WTC11 (cell line): Measurements from ENCODE around the gene HDAC9.

Experiments
- CBFB ChIP-seq: sonication (generic); formaldehyde crosslinking; IDR thresholded peaks from 2 replicates; pipeline ENCODE4 v1.8.1; 2022; ENCODE audit warnings: mild to moderate bottlenecking, low read depth, missing genetic modification reagents
- CTCF ChIP-seq: fragments of 200-600 bp; IDR thresholded peaks from 2 replicates; pipeline ENCODE4 v1.8.0; 2022; ENCODE audit warnings: antibody characterized with exemption
- E2F5 ChIP-seq: sonication (generic); formaldehyde crosslinking; IDR thresholded peaks from 2 replicates; pipeline ENCODE4 v1.8.1; 2022; ENCODE audit warnings: mild to moderate bottlenecking, moderate library complexity, missing genetic modification reagents
- FOXK1 ChIP-seq: sonication (generic); formaldehyde crosslinking; IDR thresholded peaks from 2 replicates; pipeline ENCODE4 v1.8.0; 2022; ENCODE audit warnings: mild to moderate bottlenecking, moderate library complexity, missing genetic modification reagents
- HMGXB4 ChIP-seq: sonication (generic); formaldehyde crosslinking; IDR thresholded peaks from 2 replicates; pipeline ENCODE4 v1.8.1; 2023; ENCODE audit warnings: mild to moderate bottlenecking, moderate library complexity, missing genetic modification reagents
- IRF2 ChIP-seq: sonication (generic); formaldehyde crosslinking; IDR thresholded peaks from 2 replicates; pipeline ENCODE4 v1.8.0; 2022; ENCODE audit warnings: low read depth, missing genetic modification reagents, borderline replicate concordance
- MAX ChIP-seq: sonication (generic); formaldehyde crosslinking; IDR thresholded peaks from 2 replicates; pipeline ENCODE4 v1.8.0; 2022; ENCODE audit warnings: mild to moderate bottlenecking, missing genetic modification reagents
- NR2C2 ChIP-seq: sonication (generic); formaldehyde crosslinking; IDR thresholded peaks from 2 replicates; pipeline ENCODE4 v1.8.0; 2022; ENCODE audit warnings: mild to moderate bottlenecking, missing genetic modification reagents
- TEAD4 ChIP-seq: sonication (generic); formaldehyde crosslinking; IDR thresholded peaks from 2 replicates; pipeline ENCODE4 v1.8.0; 2022; ENCODE audit warnings: mild to moderate bottlenecking, missing genetic modification reagents
- USF2 ChIP-seq: sonication (generic); formaldehyde crosslinking; IDR thresholded peaks from 2 replicates; pipeline ENCODE4 v1.8.1; 2023; ENCODE audit warnings: mild to moderate bottlenecking, missing genetic modification reagents, moderate library complexity
- ZNF219 ChIP-seq: sonication (generic); formaldehyde crosslinking; IDR thresholded peaks from 2 replicates; pipeline ENCODE4 v1.8.0; 2023; ENCODE audit warnings: missing genetic modification reagents, mild to moderate bottlenecking, borderline replicate concordance
- ZNF263 ChIP-seq: sonication (generic); formaldehyde crosslinking; IDR thresholded peaks from 2 replicates; pipeline ENCODE4 v1.8.1; 2022; ENCODE audit warnings: low read depth, mild to moderate bottlenecking, moderate library complexity, missing genetic modification reagents
- TF ChIP-seq, protein P1 (sequence below): sonication (generic); formaldehyde crosslinking; IDR thresholded peaks from 2 replicates; pipeline ENCODE4 v1.8.0; 2022; ENCODE audit warnings: mild to moderate bottlenecking, missing genetic modification reagents

GRCh38 chr7:18828260-18828993, 332.9 kb downstream of the HDAC9 start:
- TF ChIP-seq CTCF (no peak), E2F5 (no peak), MAX (CRISPR knock-in tag) (no peak), IRF2 (CRISPR knock-in tag) (no peak), CBFB (CRISPR knock-in tag) (no peak), FOXK1 (CRISPR knock-in tag) (no peak), ZNF263 (CRISPR knock-in tag) (no peak), ZNF219 (no peak), TEAD4 (CRISPR knock-in tag) (no peak), NR2C2 (CRISPR knock-in tag) (no peak), USF2 (CRISPR knock-in tag) (no peak), HMGXB4 (no peak)
- TF ChIP-seq, protein P1, sequence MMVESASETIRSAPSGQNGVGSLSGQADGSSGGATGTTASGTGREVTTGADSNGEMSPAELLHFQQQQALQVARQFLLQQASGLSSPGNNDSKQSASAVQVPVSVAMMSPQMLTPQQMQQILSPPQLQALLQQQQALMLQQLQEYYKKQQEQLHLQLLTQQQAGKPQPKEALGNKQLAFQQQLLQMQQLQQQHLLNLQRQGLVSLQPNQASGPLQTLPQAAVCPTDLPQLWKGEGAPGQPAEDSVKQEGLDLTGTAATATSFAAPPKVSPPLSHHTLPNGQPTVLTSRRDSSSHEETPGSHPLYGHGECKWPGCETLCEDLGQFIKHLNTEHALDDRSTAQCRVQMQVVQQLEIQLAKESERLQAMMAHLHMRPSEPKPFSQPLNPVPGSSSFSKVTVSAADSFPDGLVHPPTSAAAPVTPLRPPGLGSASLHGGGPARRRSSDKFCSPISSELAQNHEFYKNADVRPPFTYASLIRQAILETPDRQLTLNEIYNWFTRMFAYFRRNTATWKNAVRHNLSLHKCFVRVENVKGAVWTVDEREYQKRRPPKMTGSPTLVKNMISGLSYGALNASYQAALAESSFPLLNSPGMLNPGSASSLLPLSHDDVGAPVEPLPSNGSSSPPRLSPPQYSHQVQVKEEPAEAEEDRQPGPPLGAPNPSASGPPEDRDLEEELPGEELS (CRISPR knock-in tag), result no peak
